ENCODE results near the gene ARHGEF11. TPM values are rescaled to one million over a fixed set of nuclear protein-coding genes. Genes with fewer than 3 reads are reported as not detected.

ARHGEF11 gene
- total RNA-seq, 1 experiment from 2014 or later: 38.1 TPM

DNA sequence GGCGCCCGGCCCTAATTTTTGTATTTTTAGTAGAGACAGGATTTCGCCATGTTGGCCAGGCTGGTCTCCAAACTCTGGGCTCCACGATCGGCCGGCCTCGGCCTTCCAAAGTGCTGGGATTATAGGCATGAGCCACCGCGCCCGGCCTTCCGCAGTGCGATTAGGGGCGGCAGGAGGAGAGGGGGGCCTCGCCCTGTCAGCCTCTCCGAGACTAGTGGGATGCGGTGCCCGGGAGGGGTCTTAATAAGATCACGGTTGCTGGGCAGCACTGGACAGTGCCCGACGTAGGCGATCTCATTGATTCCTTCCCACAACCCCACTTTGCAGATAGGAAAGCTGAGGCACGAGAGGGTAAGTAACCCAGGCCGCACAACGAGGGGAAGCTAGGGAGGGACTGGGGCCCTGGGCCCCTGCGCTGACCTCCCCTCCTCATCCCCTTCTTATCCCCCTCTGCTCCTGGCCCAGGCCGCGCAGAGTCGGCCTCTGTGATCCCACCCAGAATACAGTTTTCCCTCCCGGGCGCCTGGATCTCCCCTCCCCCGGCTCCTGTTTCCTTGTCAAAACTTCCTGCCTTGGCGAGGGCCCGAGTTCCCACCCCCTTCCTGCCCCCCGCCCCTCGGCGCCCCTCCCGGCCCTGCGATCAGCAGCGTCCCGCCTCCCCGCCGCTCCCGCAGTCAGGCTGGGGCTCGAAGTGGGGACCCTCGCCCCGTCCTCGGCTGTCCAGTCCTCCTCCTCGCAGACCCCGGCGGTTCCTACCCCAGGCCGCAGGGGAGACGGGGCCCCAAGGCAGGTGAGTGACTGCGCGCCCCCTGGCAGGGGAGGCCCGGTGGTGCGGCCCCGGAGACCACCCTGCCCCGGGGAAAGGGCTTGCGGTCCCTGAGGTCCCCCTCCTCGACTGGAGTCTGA lies 152.2 kb downstream of the ARHGEF11 start, which contains the start of gene PEAR1:
TSS of gene PEAR1 (plus strand) at position 671 of the 906 bp plus-strand sequence. CDS start 10,209 bp downstream, outside the sequence.
- no peaks in the 10 kb centered on the region for H3K9me3 Mint-ChIP-seq
- CTCF ChIA-PET: interaction anchor here (0.5 to 13.3 kb wide), 37 partner anchors 8 to 806 kb away, joined by 3 to 233 read pairs (median 5); partner anchors contain the start of genes BCAN, CRABP2, HDGF and INSRR
- POLR2A ChIA-PET: interaction anchor here (0.5 to 1.0 kb wide), 3 partner anchors 8 to 142 kb away, joined by 3 to 5 read pairs (median 4); partner anchors contain the start of gene HDGF
- TF ChIP-seq NFYB (CRISPR knock-in tag; conservative IDR thresholded peaks at IDR 0.05; ENCODE audit: low read depth) (no peak), GTF2I (CRISPR knock-in tag; conservative IDR thresholded peaks at IDR 0.05) (peak; percentile 96)
- H3K27me3 Mint-ChIP-seq (ENCODE audit: low read depth): peaks cover 78% of the 10 kb centered on the region
- peak; percentile 29 for ATAC-seq
- DNase-seq (ENCODE audit: low spot score): peak; percentile 66
- peaks cover 23% of the 10 kb centered on the region for H3K4me1 Mint-ChIP-seq
- H3K4me3 Mint-ChIP-seq: peak within 1 kb of the TSS; percentile 72
- no peaks in the 10 kb centered on the region for H3K36me3 Mint-ChIP-seq
- H3K27ac Mint-ChIP-seq: no peak within 1 kb of the TSS

DNA sequence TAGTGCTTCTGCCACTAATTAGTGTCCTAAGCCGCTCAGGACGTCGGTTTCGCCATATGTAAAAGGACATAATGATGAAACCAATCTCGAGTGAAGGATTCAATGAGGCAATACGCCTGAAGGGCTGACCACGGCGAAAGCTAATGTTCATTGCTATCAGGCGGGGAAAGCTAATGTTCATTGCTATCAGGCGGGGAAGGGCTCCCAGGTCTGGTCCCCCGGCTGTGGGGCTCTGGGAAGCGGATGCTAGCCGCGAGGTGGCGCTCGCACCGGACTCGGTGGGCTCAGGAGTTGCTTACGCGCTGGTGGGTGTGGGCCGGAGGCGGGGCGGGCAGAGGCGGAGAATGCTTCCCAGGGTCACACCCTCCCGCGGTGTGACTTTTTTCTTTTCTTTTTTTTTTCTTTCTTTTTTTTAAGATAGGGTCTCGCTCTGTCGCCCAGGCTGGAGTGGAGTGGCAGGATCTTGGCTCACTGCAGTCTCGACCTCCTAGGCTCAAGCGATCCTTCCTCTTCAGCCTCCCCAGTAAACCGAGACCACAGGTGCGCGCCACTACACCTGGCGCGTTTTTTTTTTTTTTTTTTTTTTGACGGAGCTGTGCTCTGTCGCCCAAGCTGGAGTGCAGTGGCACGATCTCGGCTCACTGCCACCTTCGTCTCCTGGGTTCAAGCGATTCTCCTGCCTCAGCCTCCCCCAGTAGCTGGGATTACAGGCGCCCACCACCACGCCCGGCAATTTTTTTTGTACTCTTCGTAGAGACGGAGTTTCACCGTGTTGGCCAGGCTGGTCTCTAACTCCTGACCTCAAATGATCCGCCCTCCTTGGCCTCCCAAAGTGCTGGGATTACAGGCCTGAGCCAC lies 153.1 kb downstream of the ARHGEF11 start:
- no peaks in the 10 kb centered on the region for H3K36me3 Mint-ChIP-seq
- ATAC-seq: peak; percentile 78
- CTCF ChIA-PET: interaction anchor here (0.6 to 13.3 kb wide), 37 partner anchors 9 to 806 kb away, joined by 3 to 233 read pairs (median 5); partner anchors contain the start of genes BCAN, CRABP2, HDGF and INSRR
- POLR2A ChIA-PET: interaction anchor here (0.5 to 1.0 kb wide), 3 partner anchors 9 to 141 kb away, joined by 3 to 5 read pairs (median 4); partner anchors contain the start of gene HDGF
- TF ChIP-seq NR1H2 (CRISPR knock-in tag; IDR thresholded peaks at IDR 0.05) (no peak), OVOL2 (CRISPR knock-in tag; IDR thresholded peaks at IDR 0.05; ENCODE audit: borderline replicate concordance) (no peak), SP1 (CRISPR knock-in tag; conservative IDR thresholded peaks at IDR 0.05) (peak; percentile 54; the same call in 1 of the 2 replicates), FOXP1 (CRISPR knock-in tag; IDR thresholded peaks at IDR 0.05; ENCODE audit: borderline replicate concordance) (0 out of 2 replicates have a peak, but pooled peaks have one; percentile 29), GRHL2 (CRISPR knock-in tag; IDR thresholded peaks at IDR 0.05; ENCODE audit: insufficient replicate concordance, severe bottlenecking) (no peak), PRRX2 (CRISPR knock-in tag; IDR thresholded peaks at IDR 0.05) (no peak), NR2C2 (CRISPR knock-in tag; IDR thresholded peaks at IDR 0.05) (no peak)
- TF ChIP-seq, protein P1, sequence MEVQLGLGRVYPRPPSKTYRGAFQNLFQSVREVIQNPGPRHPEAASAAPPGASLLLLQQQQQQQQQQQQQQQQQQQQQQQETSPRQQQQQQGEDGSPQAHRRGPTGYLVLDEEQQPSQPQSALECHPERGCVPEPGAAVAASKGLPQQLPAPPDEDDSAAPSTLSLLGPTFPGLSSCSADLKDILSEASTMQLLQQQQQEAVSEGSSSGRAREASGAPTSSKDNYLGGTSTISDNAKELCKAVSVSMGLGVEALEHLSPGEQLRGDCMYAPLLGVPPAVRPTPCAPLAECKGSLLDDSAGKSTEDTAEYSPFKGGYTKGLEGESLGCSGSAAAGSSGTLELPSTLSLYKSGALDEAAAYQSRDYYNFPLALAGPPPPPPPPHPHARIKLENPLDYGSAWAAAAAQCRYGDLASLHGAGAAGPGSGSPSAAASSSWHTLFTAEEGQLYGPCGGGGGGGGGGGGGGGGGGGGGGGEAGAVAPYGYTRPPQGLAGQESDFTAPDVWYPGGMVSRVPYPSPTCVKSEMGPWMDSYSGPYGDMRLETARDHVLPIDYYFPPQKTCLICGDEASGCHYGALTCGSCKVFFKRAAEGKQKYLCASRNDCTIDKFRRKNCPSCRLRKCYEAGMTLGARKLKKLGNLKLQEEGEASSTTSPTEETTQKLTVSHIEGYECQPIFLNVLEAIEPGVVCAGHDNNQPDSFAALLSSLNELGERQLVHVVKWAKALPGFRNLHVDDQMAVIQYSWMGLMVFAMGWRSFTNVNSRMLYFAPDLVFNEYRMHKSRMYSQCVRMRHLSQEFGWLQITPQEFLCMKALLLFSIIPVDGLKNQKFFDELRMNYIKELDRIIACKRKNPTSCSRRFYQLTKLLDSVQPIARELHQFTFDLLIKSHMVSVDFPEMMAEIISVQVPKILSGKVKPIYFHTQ (CRISPR knock-in tag; IDR thresholded peaks at IDR 0.05): no peak
- TF ChIP-seq, protein P2, sequence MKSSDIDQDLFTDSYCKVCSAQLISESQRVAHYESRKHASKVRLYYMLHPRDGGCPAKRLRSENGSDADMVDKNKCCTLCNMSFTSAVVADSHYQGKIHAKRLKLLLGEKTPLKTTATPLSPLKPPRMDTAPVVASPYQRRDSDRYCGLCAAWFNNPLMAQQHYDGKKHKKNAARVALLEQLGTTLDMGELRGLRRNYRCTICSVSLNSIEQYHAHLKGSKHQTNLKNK (CRISPR knock-in tag; IDR thresholded peaks at IDR 0.05): no peak
- TF ChIP-seq, protein P3, sequence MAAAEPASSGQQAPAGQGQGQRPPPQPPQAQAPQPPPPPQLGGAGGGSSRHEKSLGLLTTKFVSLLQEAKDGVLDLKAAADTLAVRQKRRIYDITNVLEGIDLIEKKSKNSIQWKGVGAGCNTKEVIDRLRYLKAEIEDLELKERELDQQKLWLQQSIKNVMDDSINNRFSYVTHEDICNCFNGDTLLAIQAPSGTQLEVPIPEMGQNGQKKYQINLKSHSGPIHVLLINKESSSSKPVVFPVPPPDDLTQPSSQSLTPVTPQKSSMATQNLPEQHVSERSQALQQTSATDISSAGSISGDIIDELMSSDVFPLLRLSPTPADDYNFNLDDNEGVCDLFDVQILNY (CRISPR knock-in tag; IDR thresholded peaks at IDR 0.05): no peak
- TF ChIP-seq, protein P4, sequence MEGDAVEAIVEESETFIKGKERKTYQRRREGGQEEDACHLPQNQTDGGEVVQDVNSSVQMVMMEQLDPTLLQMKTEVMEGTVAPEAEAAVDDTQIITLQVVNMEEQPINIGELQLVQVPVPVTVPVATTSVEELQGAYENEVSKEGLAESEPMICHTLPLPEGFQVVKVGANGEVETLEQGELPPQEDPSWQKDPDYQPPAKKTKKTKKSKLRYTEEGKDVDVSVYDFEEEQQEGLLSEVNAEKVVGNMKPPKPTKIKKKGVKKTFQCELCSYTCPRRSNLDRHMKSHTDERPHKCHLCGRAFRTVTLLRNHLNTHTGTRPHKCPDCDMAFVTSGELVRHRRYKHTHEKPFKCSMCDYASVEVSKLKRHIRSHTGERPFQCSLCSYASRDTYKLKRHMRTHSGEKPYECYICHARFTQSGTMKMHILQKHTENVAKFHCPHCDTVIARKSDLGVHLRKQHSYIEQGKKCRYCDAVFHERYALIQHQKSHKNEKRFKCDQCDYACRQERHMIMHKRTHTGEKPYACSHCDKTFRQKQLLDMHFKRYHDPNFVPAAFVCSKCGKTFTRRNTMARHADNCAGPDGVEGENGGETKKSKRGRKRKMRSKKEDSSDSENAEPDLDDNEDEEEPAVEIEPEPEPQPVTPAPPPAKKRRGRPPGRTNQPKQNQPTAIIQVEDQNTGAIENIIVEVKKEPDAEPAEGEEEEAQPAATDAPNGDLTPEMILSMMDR (IDR thresholded peaks at IDR 0.05): peak; percentile 72
- TF ChIP-seq, protein P5, sequence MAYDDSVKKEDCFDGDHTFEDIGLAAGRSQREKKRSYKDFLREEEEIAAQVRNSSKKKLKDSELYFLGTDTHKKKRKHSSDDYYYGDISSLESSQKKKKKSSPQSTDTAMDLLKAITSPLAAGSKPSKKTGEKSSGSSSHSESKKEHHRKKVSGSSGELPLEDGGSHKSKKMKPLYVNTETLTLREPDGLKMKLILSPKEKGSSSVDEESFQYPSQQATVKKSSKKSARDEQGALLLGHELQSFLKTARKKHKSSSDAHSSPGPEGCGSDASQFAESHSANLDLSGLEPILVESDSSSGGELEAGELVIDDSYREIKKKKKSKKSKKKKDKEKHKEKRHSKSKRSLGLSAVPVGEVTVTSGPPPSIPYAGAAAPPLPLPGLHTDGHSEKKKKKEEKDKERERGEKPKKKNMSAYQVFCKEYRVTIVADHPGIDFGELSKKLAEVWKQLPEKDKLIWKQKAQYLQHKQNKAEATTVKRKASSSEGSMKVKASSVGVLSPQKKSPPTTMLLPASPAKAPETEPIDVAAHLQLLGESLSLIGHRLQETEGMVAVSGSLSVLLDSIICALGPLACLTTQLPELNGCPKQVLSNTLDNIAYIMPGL (CRISPR knock-in tag; IDR thresholded peaks at IDR 0.05): peak; percentile 47; the same call in 1 of the 2 replicates
- TF ChIP-seq, protein P6, sequence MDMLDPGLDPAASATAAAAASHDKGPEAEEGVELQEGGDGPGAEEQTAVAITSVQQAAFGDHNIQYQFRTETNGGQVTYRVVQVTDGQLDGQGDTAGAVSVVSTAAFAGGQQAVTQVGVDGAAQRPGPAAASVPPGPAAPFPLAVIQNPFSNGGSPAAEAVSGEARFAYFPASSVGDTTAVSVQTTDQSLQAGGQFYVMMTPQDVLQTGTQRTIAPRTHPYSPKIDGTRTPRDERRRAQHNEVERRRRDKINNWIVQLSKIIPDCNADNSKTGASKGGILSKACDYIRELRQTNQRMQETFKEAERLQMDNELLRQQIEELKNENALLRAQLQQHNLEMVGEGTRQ (CRISPR knock-in tag; IDR thresholded peaks at IDR 0.05): no peak
- TF ChIP-seq, protein P7, sequence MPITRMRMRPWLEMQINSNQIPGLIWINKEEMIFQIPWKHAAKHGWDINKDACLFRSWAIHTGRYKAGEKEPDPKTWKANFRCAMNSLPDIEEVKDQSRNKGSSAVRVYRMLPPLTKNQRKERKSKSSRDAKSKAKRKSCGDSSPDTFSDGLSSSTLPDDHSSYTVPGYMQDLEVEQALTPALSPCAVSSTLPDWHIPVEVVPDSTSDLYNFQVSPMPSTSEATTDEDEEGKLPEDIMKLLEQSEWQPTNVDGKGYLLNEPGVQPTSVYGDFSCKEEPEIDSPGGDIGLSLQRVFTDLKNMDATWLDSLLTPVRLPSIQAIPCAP (CRISPR knock-in tag; IDR thresholded peaks at IDR 0.05): no peak
- TF ChIP-seq, protein P8, sequence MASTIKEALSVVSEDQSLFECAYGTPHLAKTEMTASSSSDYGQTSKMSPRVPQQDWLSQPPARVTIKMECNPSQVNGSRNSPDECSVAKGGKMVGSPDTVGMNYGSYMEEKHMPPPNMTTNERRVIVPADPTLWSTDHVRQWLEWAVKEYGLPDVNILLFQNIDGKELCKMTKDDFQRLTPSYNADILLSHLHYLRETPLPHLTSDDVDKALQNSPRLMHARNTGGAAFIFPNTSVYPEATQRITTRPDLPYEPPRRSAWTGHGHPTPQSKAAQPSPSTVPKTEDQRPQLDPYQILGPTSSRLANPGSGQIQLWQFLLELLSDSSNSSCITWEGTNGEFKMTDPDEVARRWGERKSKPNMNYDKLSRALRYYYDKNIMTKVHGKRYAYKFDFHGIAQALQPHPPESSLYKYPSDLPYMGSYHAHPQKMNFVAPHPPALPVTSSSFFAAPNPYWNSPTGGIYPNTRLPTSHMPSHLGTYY (CRISPR knock-in tag; IDR thresholded peaks at IDR 0.05): no peak
- TF ChIP-seq, protein P9, sequence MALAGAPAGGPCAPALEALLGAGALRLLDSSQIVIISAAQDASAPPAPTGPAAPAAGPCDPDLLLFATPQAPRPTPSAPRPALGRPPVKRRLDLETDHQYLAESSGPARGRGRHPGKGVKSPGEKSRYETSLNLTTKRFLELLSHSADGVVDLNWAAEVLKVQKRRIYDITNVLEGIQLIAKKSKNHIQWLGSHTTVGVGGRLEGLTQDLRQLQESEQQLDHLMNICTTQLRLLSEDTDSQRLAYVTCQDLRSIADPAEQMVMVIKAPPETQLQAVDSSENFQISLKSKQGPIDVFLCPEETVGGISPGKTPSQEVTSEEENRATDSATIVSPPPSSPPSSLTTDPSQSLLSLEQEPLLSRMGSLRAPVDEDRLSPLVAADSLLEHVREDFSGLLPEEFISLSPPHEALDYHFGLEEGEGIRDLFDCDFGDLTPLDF (CRISPR knock-in tag; IDR thresholded peaks at IDR 0.05): no peak
- peak overlapping the region; percentile 72 for H3K4me3 Mint-ChIP-seq
- DNase-seq (ENCODE audit: low spot score): peak; percentile 96
- no peaks in the 10 kb centered on the region for H3K9me3 Mint-ChIP-seq
- peaks cover 76% of the 10 kb centered on the region for H3K27me3 Mint-ChIP-seq (ENCODE audit: low read depth)
- no peak overlapping the region for H3K27ac Mint-ChIP-seq
- peaks cover 24% of the 10 kb centered on the region for H3K4me1 Mint-ChIP-seq
